Astrocyte (in vitro differentiated cells and primary cell): Measurements from ENCODE around the gene ASB7. TPM values are rescaled to one million over a fixed set of nuclear protein-coding genes. Genes with fewer than 3 reads are reported as not detected.

Experiments used
- DNase-seq: peaks from one replicate; pipeline ENCODE4 v3.0.0-alpha.2; 2010; ENCODE audit warnings: low read depth
- FAIRE-seq: peaks from 2 replicates; lab custom pipeline; 2011; peaks lifted over from hg19 to GRCh38; lab: Jason Lieb, UNC
- H2AFZ ChIP-seq: 2 replicates; pipeline ENCODE4 v1.6.0; 2012; ENCODE audit warnings: low read depth, low read length, inconsistent platforms
- H3K27ac ChIP-seq: 2 replicates; pipeline ENCODE4 v1.5.1; 2011; ENCODE audit warnings: low read depth, low read length, inconsistent platforms
- H3K27me3 ChIP-seq: 2 replicates; pipeline ENCODE4 v1.6.0; 2011; ENCODE audit warnings: low read length, inconsistent platforms; ENCODE audit not compliant: insufficient read depth
- H3K36me3 ChIP-seq: 2 replicates; pipeline ENCODE4 v1.5.1; 2011; ENCODE audit warnings: low read length, inconsistent platforms; ENCODE audit not compliant: insufficient read depth
- H3K4me1 ChIP-seq: 2 replicates; pipeline ENCODE4 v1.5.1; 2011; ENCODE audit warnings: low read length, inconsistent platforms; ENCODE audit not compliant: insufficient read depth
- H3K4me2 ChIP-seq: 2 replicates; pipeline ENCODE4 v1.6.0; 2012; ENCODE audit warnings: low read length, inconsistent platforms
- H3K4me3 ChIP-seq: 2 replicates; pipeline ENCODE4 v1.5.1; 2011; ENCODE audit warnings: low read depth, mild to moderate bottlenecking, low read length, inconsistent platforms; ENCODE audit not compliant: insufficient read depth
- H3K79me2 ChIP-seq: 2 replicates; pipeline ENCODE4 v1.6.0; 2012; ENCODE audit warnings: mild to moderate bottlenecking, low read length, inconsistent platforms; ENCODE audit not compliant: insufficient read depth
- H3K9ac ChIP-seq: 2 replicates; pipeline ENCODE4 v1.6.0; 2012; ENCODE audit warnings: mild to moderate bottlenecking, low read length, inconsistent platforms
- H3K9me3 ChIP-seq: 2 replicates; pipeline ENCODE4 v1.5.1; 2012; ENCODE audit warnings: low read depth, mild to moderate bottlenecking, low read length, inconsistent platforms; ENCODE audit not compliant: insufficient read depth
- H4K20me1 ChIP-seq: 2 replicates; pipeline ENCODE4 v1.6.0; 2012; ENCODE audit warnings: low read length, inconsistent platforms; ENCODE audit not compliant: insufficient read depth
- H3K27ac Mint-ChIP-seq: one replicate; pipeline ENCODE4 v1.8.0; 2021; ENCODE audit warnings: mild to moderate bottlenecking, mixed read lengths; ENCODE audit not compliant: unreplicated experiment
- H3K27me3 Mint-ChIP-seq: one replicate; pipeline ENCODE4 v1.8.0; 2021; ENCODE audit warnings: low read depth, mixed read lengths; ENCODE audit not compliant: unreplicated experiment
- H3K36me3 Mint-ChIP-seq: one replicate; pipeline ENCODE4 v1.8.0; 2021; ENCODE audit warnings: low read depth, mixed read lengths; ENCODE audit not compliant: unreplicated experiment
- H3K4me1 Mint-ChIP-seq: one replicate; pipeline ENCODE4 v1.8.0; 2021; ENCODE audit warnings: low read depth, mixed read lengths; ENCODE audit not compliant: unreplicated experiment
- H3K4me3 Mint-ChIP-seq: one replicate; pipeline ENCODE4 v1.8.0; 2021; ENCODE audit warnings: mild to moderate bottlenecking, moderate library complexity, mixed read lengths; ENCODE audit not compliant: unreplicated experiment
- H3K9me3 Mint-ChIP-seq: one replicate; pipeline ENCODE4 v1.8.0; 2021; ENCODE audit warnings: mild to moderate bottlenecking, mixed read lengths; ENCODE audit not compliant: unreplicated experiment
- EZH2 ChIP-seq: IDR thresholded peaks from 2 replicates; pipeline ENCODE4 v1.6.1; 2012; ENCODE audit warnings: mild to moderate bottlenecking, low read length, inconsistent platforms; ENCODE audit not compliant: insufficient read depth
- total RNA-seq: library from RNA; stranded (reverse); gene quantifications from 2 replicates; pipeline ENCODE4 v1.2.1, GENCODE V29; 2021
- TF ChIP-seq, protein P1 (sequence below): IDR thresholded peaks from 2 replicates; pipeline ENCODE4 v1.5.1; 2011; ENCODE audit warnings: low read depth, mild to moderate bottlenecking, inconsistent platforms, low read length, moderate library complexity; ENCODE audit not compliant: insufficient read depth

ASB7 gene
- total RNA-seq, 1 donor from 2014 or later = 14.4 TPM

DNA sequence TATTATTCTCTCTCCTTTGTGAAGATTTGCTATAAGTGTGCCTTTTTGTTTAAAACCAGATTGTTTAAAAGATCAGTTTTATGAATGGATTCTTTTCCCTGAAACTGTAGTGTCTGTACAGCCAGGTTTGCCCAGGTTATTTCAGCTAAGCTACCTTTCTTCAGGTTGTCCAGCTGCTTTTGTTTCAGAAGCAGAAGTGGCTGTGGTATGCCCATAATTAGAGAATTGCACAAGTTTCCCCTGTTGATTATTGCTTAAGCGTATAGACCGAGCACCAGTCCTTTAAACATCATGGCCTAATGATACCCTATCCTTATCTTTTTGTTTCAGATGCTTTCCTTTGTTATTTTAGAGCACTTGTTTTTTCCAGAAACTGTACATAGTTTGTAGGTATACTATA is 10.2 kb downstream of the ASB7 start:
- no peak overlapping the region for H2AFZ ChIP-seq
- no peaks in the 10 kb centered on the region for H3K27me3 ChIP-seq
- no peaks in the 10 kb centered on the region for H3K9me3 ChIP-seq
- no peak overlapping the region for H3K27ac ChIP-seq
- no peak overlapping the region for H3K4me2 ChIP-seq
- no peak overlapping the region for H3K4me3 Mint-ChIP-seq
- no peaks in the 10 kb centered on the region for H3K4me1 ChIP-seq
- H3K79me2 ChIP-seq = peaks cover 23% of the 10 kb centered on the region
- H3K9me3 Mint-ChIP-seq = no peaks in the 10 kb centered on the region
- peaks cover 12% of the 10 kb centered on the region for H3K36me3 Mint-ChIP-seq
- no peaks in the 10 kb centered on the region for H3K4me1 Mint-ChIP-seq
- DNase-seq = no peak
- peaks cover 25% of the 10 kb centered on the region for H3K36me3 ChIP-seq
- H3K4me3 ChIP-seq = no peak overlapping the region
- no peak overlapping the region for H3K27ac Mint-ChIP-seq
- H3K27me3 Mint-ChIP-seq = no peaks in the 10 kb centered on the region
- TF ChIP-seq EZH2 = no peak
- TF ChIP-seq, protein P1, sequence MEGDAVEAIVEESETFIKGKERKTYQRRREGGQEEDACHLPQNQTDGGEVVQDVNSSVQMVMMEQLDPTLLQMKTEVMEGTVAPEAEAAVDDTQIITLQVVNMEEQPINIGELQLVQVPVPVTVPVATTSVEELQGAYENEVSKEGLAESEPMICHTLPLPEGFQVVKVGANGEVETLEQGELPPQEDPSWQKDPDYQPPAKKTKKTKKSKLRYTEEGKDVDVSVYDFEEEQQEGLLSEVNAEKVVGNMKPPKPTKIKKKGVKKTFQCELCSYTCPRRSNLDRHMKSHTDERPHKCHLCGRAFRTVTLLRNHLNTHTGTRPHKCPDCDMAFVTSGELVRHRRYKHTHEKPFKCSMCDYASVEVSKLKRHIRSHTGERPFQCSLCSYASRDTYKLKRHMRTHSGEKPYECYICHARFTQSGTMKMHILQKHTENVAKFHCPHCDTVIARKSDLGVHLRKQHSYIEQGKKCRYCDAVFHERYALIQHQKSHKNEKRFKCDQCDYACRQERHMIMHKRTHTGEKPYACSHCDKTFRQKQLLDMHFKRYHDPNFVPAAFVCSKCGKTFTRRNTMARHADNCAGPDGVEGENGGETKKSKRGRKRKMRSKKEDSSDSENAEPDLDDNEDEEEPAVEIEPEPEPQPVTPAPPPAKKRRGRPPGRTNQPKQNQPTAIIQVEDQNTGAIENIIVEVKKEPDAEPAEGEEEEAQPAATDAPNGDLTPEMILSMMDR = no peak
- H3K9ac ChIP-seq = no peak overlapping the region
- FAIRE-seq = no peak
- peaks cover 20% of the 10 kb centered on the region for H4K20me1 ChIP-seq

- TF ChIP-seq EZH2 = no peak
- TF ChIP-seq, protein P1 = no peak
- Histone ChIP-seq H3K27ac (no peak overlapping the region), H3K4me3 (no peak overlapping the region), H3K4me2 (no peak overlapping the region), H4K20me1 (peaks cover 20% of the 10 kb centered on the region), H3K27me3 (no peaks in the 10 kb centered on the region), H3K4me1 (no peaks in the 10 kb centered on the region), H3K9me3 (no peaks in the 10 kb centered on the region), H2AFZ (no peak overlapping the region), H3K79me2 (peaks cover 17% of the 10 kb centered on the region), H3K36me3 (peaks cover 25% of the 10 kb centered on the region), H3K9ac (no peak overlapping the region)
- FAIRE-seq (no peak), DNase-seq (no peak)
- H3K27ac Mint-ChIP-seq = no peak overlapping the region
- H3K4me1 Mint-ChIP-seq = no peaks in the 10 kb centered on the region
- no peaks in the 10 kb centered on the region for H3K27me3 Mint-ChIP-seq
- H3K4me3 Mint-ChIP-seq = no peak overlapping the region
- H3K36me3 Mint-ChIP-seq = peaks cover 13% of the 10 kb centered on the region
- H3K9me3 Mint-ChIP-seq = no peaks in the 10 kb centered on the region
These were observed 10.8 kb downstream of the ASB7 start for GRCh38 chr15:100613208-100613607.

DNA sequence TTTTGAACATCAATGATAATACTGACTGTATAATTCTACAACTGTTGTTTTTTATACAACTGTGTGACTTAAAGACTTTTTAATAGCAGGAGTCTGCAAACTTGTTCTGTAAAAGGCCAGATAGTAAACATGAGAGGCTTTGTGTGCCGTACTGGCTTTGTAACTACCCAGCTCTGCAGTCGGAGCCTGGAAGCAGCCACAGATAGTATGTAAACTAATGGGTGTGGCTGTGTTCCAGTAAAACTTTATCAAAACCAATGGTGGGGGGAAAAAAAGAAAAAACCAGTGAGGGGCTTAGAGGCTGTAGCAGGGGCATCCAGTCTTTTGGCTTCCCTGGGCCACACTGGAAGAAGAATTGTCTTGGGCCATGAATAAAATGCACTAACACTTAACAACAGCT is 11.9 kb downstream of the ASB7 start:
- Histone ChIP-seq H3K79me2 (peaks cover 9% of the 10 kb centered on the region), H3K4me1 (no peaks in the 10 kb centered on the region), H3K4me2 (no peak overlapping the region), H3K36me3 (peaks cover 25% of the 10 kb centered on the region), H2AFZ (no peak overlapping the region), H3K27ac (no peak overlapping the region), H3K4me3 (no peak overlapping the region), H3K27me3 (no peaks in the 10 kb centered on the region), H3K9me3 (no peaks in the 10 kb centered on the region), H4K20me1 (peaks cover 16% of the 10 kb centered on the region), H3K9ac (no peak overlapping the region)
- peaks cover 15% of the 10 kb centered on the region for H3K36me3 Mint-ChIP-seq
- FAIRE-seq (no peak), DNase-seq (no peak)
- no peak for TF ChIP-seq EZH2
- TF ChIP-seq, protein P1 = no peak
- H3K27ac Mint-ChIP-seq = no peak overlapping the region
- H3K27me3 Mint-ChIP-seq = no peaks in the 10 kb centered on the region
- H3K9me3 Mint-ChIP-seq = no peaks in the 10 kb centered on the region
- no peak overlapping the region for H3K4me3 Mint-ChIP-seq
- no peaks in the 10 kb centered on the region for H3K4me1 Mint-ChIP-seq
